NCI-H2227 (cell line): Measurements from ENCODE around the gene CARF.

Source experiments
- DNase-seq: peaks from one replicate; lab custom pipeline; 2025; ENCODE audit not compliant: unreplicated experiment; lab: John Stamatoyannopoulos, UW

Gene CARF

DNA sequence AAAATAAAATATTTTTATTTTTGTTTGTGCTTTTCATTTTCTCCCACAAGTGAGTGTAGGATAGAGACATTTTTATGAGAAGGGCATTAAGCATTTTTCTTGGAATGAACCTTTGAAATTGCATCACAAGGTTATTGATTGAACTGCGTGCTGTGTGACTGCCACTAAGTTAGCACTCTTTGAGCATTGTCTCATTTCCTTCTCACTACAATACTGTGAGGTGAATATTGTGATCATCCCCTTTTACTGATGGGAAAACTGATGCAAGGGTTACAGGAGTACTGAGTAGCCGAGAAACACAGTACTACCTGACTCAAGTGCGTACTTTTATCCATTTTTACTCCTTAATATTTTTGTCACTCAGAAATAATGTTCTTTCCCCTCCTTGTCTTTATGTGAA is 104.6 kb downstream of the CARF start:
- DNase-seq = no peak

DNA sequence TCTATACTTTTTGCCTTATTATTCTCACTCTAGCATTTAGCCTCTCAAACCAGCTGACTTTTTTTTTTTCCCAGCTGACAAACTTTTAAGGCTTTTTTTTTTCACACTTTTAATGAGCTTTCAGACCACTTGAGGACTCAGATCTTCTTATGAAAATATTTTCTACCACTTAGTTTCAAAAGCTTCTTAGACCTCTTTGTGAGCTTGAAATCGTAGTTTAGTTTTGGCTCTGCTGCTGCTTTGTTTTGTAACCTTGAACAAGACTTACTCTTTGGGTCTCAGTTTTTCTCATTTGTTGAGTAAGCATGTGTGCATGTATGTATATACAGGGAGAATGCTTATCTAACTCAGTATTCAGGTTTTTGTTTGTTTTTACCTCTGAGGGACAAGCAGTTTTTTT is 106.1 kb downstream of the CARF start:
- DNase-seq = no peak

DNA sequence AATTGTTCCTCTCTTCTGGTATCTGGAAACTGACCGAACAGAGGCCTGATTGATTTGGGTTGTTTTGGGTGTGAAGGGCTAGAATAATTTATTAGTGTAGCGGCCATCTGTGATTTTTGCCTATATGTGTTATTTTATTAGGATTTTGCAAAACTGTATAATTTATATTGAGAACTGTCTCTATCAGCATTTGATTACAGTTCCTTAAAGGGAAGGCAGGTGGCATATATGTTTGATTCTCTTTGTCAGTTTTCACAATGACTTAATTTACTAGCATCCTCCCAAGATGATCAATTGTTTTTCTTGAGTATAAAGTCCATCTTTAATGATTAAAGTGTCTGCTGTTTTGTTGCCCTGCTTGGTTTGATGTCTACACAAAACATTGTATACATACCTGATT is 107.1 kb downstream of the CARF start:
- DNase-seq = no peak

DNA sequence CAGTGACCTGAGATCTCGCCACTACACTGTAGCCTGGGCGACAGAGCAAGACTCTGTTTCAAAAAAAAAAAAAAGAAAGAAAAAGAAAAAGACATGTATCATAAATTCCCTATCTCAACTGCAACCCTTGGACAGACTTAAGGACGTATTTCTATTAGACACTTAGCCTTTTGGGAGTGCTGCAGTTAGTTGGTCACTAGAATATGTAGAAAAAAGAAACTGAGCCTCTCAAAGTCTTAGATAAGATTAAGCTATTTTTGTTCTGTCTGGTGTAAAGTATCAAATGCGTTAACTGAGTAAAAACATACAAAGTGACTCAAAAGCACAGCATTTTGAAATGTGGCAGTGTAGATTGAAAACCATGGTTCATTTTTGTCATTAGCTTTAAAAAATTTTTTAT is 109.9 kb downstream of the CARF start:
- DNase-seq = no peak

- DNase-seq = no peak
Observed at GRCh38 chr2:203022751-203023150, 110.7 kb downstream of the CARF start.

- no peak for DNase-seq
Observed at GRCh38 chr2:203025592-203025991, 113.5 kb downstream of the CARF start.

DNA sequence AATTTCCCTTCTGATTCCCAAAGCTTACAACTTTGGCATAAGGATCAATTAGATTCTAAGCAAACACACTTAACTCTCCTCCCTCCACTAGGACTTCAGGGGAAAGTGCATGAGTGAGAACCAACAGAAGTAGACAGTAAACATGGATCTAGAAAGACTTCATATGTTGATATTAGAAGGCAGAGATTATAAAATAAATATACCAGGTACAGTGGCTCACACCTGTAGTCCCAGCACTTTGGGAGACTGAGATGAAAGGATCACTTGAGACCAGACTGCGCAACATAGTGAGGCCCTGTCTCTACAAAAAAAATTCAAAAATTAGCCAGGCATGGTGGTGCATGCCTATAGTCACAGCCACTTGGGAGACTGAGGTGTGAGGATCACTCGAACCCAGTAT is 118.5 kb downstream of the CARF start:
- DNase-seq = no peak

- DNase-seq = no peak
Observed at GRCh38 chr2:203030991-203031390, 118.9 kb downstream of the CARF start.

GRCh38 chr2:203033395-203033794 is 121.3 kb downstream of the CARF start:
- no peak for DNase-seq

- no peak for DNase-seq
Observed at GRCh38 chr2:203035879-203036470, 123.9 kb downstream of the CARF start.
